H1 (cell line): ENCODE measurements around the gene GRIK4. TPM values are rescaled to one million over a fixed set of nuclear protein-coding genes. Genes with fewer than 3 reads are reported as not detected.

Experiments
- CHD2 ChIP-seq: IDR thresholded peaks from 2 replicates; pipeline ENCODE4 v1.6.1; 2012; ENCODE audit warnings: low read length, improper control_type of control experiment
- CREB1 ChIP-seq: IDR thresholded peaks from 2 replicates; pipeline ENCODE4 v1.6.1; 2012; ENCODE audit warnings: inconsistent platforms
- EGR1 ChIP-seq: IDR thresholded peaks from 2 replicates; pipeline ENCODE4 v1.6.1; 2011; ENCODE audit warnings: low read depth, low read length, borderline replicate concordance
- GTF2F1 ChIP-seq: IDR thresholded peaks from 2 replicates; pipeline ENCODE4 v1.6.1; 2012; ENCODE audit warnings: low read depth, low read length, improper control_type of control experiment, borderline replicate concordance
- MAFK ChIP-seq: IDR thresholded peaks from 2 replicates; pipeline ENCODE4 v1.6.1; 2012; ENCODE audit warnings: low read depth, mild to moderate bottlenecking, improper control_type of control experiment, low read length
- NANOG ChIP-seq: IDR thresholded peaks from 2 replicates; pipeline ENCODE4 v1.6.1; 2011; ENCODE audit warnings: low read length, low read depth, mild to moderate bottlenecking, inconsistent platforms; ENCODE audit not compliant: insufficient read depth, poor library complexity, severe bottlenecking
- POLR2AphosphoS5 ChIP-seq: IDR thresholded peaks from 2 replicates; pipeline ENCODE4 v1.6.1; 2011; ENCODE audit warnings: low read depth, low read length
- SP4 ChIP-seq: IDR thresholded peaks from 2 replicates; pipeline ENCODE4 v1.6.1; 2012; ENCODE audit warnings: low read length, inconsistent platforms
- SRF ChIP-seq: IDR thresholded peaks from 2 replicates; pipeline ENCODE4 v1.6.1; 2011; ENCODE audit warnings: mild to moderate bottlenecking, low read depth, low read length, moderate library complexity
- SUZ12 ChIP-seq: fragments of 200-600 bp; sonication (generic); IDR thresholded peaks from 2 replicates; pipeline ENCODE4 v1.6.1; 2012; ENCODE audit warnings: mild to moderate bottlenecking, inconsistent platforms, low read length, moderate library complexity, mixed read lengths
- polyA plus RNA-seq, 7 experiments: library from polyadenylated mRNA; depleted of rRNA in 3 of 7; stranded (reverse) in 5 of 7; unstranded in 2 of 7; fragments of >200 nt in 5 of 7; fragments of 200-250 nt in 2 of 7; gene quantifications; 1 replicate in 5 of 7; 2 replicates in 1 of 7; 4 replicates in 1 of 7; pipeline versions ENCODE4 v1.2.1 to v1.2.3, GENCODE V29; 2011 to 2013; ENCODE audit warnings: missing spikeins in 2 of 7, mixed read lengths in 2 of 7
- total RNA-seq: library from RNA; stranded (reverse); fragmentation: NEBNext Ultra II Directional; extraction: Animal tissue kit (Norgen Biotek cat#: 25700); gene quantifications from 2 replicates; pipeline ENCODE4 v1.2.1, GENCODE V29; 2021
- TF ChIP-seq, protein P1 (sequence below): fragments of 300-600 bp; sonication (generic); IDR thresholded peaks from 2 replicates; pipeline ENCODE4 v1.7.1; 2012; ENCODE audit warnings: low read length, moderate library complexity, mild to moderate bottlenecking, inconsistent platforms; ENCODE audit not compliant: insufficient replicate concordance
- TF ChIP-seq, protein P2 (sequence below): IDR thresholded peaks from 2 replicates; pipeline ENCODE4 v1.6.1; 2011; ENCODE audit warnings: low read length, improper control_type of control experiment

GRIK4 gene
- total and polyA plus RNA-seq, 2 of the 8 experiments (the other 6 are each of a cell fraction or from before 2014, with no cell fraction given) = 1.2 to 2.9 TPM

DNA sequence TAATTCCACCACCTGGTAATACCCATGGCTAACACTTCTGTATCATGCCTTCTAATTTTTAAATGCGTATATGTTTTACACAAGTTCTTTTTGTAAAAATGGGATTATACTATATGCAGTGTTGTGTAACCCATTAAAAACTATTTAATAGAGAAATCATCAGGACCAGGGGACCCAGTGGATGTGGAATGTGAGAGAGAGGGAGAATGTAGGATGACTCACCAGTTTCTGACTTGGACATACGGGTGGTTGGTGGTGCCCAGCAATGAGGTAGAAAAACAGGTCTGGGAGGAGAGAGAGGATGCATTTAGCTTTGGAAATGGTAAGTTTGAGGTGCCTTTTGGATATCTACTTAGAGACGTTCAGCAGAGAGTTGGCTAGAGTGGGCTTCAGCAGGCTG is 400.4 kb downstream of the GRIK4 start (continued):
- TF ChIP-seq, protein P1, sequence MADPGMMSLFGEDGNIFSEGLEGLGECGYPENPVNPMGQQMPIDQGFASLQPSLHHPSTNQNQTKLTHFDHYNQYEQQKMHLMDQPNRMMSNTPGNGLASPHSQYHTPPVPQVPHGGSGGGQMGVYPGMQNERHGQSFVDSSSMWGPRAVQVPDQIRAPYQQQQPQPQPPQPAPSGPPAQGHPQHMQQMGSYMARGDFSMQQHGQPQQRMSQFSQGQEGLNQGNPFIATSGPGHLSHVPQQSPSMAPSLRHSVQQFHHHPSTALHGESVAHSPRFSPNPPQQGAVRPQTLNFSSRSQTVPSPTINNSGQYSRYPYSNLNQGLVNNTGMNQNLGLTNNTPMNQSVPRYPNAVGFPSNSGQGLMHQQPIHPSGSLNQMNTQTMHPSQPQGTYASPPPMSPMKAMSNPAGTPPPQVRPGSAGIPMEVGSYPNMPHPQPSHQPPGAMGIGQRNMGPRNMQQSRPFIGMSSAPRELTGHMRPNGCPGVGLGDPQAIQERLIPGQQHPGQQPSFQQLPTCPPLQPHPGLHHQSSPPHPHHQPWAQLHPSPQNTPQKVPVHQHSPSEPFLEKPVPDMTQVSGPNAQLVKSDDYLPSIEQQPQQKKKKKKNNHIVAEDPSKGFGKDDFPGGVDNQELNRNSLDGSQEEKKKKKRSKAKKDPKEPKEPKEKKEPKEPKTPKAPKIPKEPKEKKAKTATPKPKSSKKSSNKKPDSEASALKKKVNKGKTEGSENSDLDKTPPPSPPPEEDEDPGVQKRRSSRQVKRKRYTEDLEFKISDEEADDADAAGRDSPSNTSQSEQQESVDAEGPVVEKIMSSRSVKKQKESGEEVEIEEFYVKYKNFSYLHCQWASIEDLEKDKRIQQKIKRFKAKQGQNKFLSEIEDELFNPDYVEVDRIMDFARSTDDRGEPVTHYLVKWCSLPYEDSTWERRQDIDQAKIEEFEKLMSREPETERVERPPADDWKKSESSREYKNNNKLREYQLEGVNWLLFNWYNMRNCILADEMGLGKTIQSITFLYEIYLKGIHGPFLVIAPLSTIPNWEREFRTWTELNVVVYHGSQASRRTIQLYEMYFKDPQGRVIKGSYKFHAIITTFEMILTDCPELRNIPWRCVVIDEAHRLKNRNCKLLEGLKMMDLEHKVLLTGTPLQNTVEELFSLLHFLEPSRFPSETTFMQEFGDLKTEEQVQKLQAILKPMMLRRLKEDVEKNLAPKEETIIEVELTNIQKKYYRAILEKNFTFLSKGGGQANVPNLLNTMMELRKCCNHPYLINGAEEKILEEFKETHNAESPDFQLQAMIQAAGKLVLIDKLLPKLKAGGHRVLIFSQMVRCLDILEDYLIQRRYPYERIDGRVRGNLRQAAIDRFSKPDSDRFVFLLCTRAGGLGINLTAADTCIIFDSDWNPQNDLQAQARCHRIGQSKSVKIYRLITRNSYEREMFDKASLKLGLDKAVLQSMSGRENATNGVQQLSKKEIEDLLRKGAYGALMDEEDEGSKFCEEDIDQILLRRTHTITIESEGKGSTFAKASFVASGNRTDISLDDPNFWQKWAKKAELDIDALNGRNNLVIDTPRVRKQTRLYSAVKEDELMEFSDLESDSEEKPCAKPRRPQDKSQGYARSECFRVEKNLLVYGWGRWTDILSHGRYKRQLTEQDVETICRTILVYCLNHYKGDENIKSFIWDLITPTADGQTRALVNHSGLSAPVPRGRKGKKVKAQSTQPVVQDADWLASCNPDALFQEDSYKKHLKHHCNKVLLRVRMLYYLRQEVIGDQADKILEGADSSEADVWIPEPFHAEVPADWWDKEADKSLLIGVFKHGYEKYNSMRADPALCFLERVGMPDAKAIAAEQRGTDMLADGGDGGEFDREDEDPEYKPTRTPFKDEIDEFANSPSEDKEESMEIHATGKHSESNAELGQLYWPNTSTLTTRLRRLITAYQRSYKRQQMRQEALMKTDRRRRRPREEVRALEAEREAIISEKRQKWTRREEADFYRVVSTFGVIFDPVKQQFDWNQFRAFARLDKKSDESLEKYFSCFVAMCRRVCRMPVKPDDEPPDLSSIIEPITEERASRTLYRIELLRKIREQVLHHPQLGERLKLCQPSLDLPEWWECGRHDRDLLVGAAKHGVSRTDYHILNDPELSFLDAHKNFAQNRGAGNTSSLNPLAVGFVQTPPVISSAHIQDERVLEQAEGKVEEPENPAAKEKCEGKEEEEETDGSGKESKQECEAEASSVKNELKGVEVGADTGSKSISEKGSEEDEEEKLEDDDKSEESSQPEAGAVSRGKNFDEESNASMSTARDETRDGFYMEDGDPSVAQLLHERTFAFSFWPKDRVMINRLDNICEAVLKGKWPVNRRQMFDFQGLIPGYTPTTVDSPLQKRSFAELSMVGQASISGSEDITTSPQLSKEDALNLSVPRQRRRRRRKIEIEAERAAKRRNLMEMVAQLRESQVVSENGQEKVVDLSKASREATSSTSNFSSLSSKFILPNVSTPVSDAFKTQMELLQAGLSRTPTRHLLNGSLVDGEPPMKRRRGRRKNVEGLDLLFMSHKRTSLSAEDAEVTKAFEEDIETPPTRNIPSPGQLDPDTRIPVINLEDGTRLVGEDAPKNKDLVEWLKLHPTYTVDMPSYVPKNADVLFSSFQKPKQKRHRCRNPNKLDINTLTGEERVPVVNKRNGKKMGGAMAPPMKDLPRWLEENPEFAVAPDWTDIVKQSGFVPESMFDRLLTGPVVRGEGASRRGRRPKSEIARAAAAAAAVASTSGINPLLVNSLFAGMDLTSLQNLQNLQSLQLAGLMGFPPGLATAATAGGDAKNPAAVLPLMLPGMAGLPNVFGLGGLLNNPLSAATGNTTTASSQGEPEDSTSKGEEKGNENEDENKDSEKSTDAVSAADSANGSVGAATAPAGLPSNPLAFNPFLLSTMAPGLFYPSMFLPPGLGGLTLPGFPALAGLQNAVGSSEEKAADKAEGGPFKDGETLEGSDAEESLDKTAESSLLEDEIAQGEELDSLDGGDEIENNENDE = no peak
- TF ChIP-seq EGR1 = no peak
- no peak for TF ChIP-seq SP4
- no peak for TF ChIP-seq NANOG
- no peak for TF ChIP-seq CREB1
- no peak for TF ChIP-seq SRF
- no peak for TF ChIP-seq MAFK
- no peak for TF ChIP-seq POLR2AphosphoS5
- TF ChIP-seq SUZ12 = no peak
- no peak for TF ChIP-seq GTF2F1
- TF ChIP-seq, protein P2, sequence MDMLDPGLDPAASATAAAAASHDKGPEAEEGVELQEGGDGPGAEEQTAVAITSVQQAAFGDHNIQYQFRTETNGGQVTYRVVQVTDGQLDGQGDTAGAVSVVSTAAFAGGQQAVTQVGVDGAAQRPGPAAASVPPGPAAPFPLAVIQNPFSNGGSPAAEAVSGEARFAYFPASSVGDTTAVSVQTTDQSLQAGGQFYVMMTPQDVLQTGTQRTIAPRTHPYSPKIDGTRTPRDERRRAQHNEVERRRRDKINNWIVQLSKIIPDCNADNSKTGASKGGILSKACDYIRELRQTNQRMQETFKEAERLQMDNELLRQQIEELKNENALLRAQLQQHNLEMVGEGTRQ = no peak
- TF ChIP-seq CHD2 = no peak
